A172 (cell line): ENCODE data around the gene SIK3. TPM values are rescaled to one million over a fixed set of nuclear protein-coding genes. Genes with fewer than 3 reads are reported as not detected.
A peak's percentile ranks its signal among the peaks of the same experiment; 100 is the strongest.

Experiments
- DNase-seq: peaks from one replicate; pipeline ENCODE4 v3.0.0-alpha.2; 2015; ENCODE audit warnings: low spot score
- total RNA-seq: library from RNA; depleted of rRNA; stranded (reverse); fragments of >200 nt; shearing (Covaris generic); gene quantifications from 2 replicates; pipeline ENCODE4 v1.2.3, GENCODE V29; 2014

The SIK3 gene
- total RNA-seq, 1 experiment from 2014 or later: 6.9 TPM

GRCh38 chr11:117009905-117010605 lies 88.2 kb downstream of the SIK3 start:
- DNase-seq: no peak

GRCh38 chr11:117005758-117006157 lies 92.5 kb downstream of the SIK3 start:
- DNase-seq: no peak

- no peak for DNase-seq
Observed at GRCh38 chr11:117002639-117003299, 95.5 kb downstream of the SIK3 start.

- DNase-seq: no peak
Observed at GRCh38 chr11:117000014-117000737, 98.1 kb downstream of the SIK3 start.

GRCh38 chr11:116997071-116997470 lies 101.2 kb downstream of the SIK3 start:
- no peak for DNase-seq

- DNase-seq: no peak
Observed at GRCh38 chr11:116994195-116994594, 104.0 kb downstream of the SIK3 start.

- no peak for DNase-seq
Observed at GRCh38 chr11:116993599-116993998, 104.6 kb downstream of the SIK3 start.

- DNase-seq: no peak
Observed at GRCh38 chr11:116991491-116991890, 106.7 kb downstream of the SIK3 start.

- no peak for DNase-seq
Observed at GRCh38 chr11:116990811-116991210, 107.4 kb downstream of the SIK3 start.

- DNase-seq: no peak
Observed at GRCh38 chr11:116990061-116990473, 108.2 kb downstream of the SIK3 start.

GRCh38 chr11:116989184-116989583 lies 109.0 kb downstream of the SIK3 start:
- DNase-seq: no peak

GRCh38 chr11:116986521-116987105 lies 111.6 kb downstream of the SIK3 start:
- peak; percentile 41 for DNase-seq

- DNase-seq: peak; percentile 64
Observed at GRCh38 chr11:116984589-116984988, 113.6 kb downstream of the SIK3 start.

GRCh38 chr11:116984186-116984585 lies 114.0 kb downstream of the SIK3 start:
- DNase-seq: no peak

- no peak for DNase-seq
Observed at GRCh38 chr11:116981266-116981885, 116.9 kb downstream of the SIK3 start.

GRCh38 chr11:116980136-116980793 lies 118.0 kb downstream of the SIK3 start:
- no peak for DNase-seq

GRCh38 chr11:116976941-116977570 lies 121.2 kb downstream of the SIK3 start:
- no peak for DNase-seq

- DNase-seq: no peak
Observed at GRCh38 chr11:116975661-116976060, 122.6 kb downstream of the SIK3 start.

GRCh38 chr11:116973270-116973669 lies 125.0 kb downstream of the SIK3 start:
- DNase-seq: no peak

- no peak for DNase-seq
Observed at GRCh38 chr11:116972691-116973090, 125.5 kb downstream of the SIK3 start.
